ENCODE results near the gene MFSD1. TPM values are rescaled to one million over a fixed set of nuclear protein-coding genes. Genes with fewer than 3 reads are reported as not detected.

MFSD1 gene
- total and polyA plus RNA-seq, 2 of the 4 experiments (the other 2 are of a cell fraction), result 50.4 to 64.2 TPM

GRCh38 chr3:158823426-158823825 lies 21.6 kb downstream of the MFSD1 start:
- no peak overlapping the region for H3K4ac ChIP-seq (ENCODE audit: low read depth, low read length)
- no peaks in the 10 kb centered on the region for H3K27me3 ChIP-seq (ENCODE audit: control insufficient read depth, insufficient read depth, low read length)
- no peak overlapping the region for H3K27ac ChIP-seq (ENCODE audit: insufficient read depth, low read length)
- WGBS, 2 experiments (ENCODE audit: extremely low coverage in 2 of 2, insufficient read length in 1 of 2), result no CpG with 5 or more reads among the region's 4 CpGs
- H2BK20ac ChIP-seq (ENCODE audit: low read depth, low read length), result no peak overlapping the region
- intact Hi-C loops (cut with micrococcal nuclease), result no loop called here
- no peak overlapping the region for H3K56ac ChIP-seq (ENCODE audit: extremely low read depth, insufficient read depth, low read length)
- H2BK5ac ChIP-seq (ENCODE audit: low read depth, low read length, poor library complexity, severe bottlenecking), result no peak overlapping the region
- no peak overlapping the region for H3K18ac ChIP-seq (ENCODE audit: low read depth, low read length)
- dilution Hi-C loops (cut with HindIII; ENCODE audit: low sequenced_read_pairs, unreplicated experiment), result no loop called here
- peaks cover 16% of the 10 kb centered on the region for H3K36me3 ChIP-seq (ENCODE audit: control insufficient read depth, insufficient read depth, low read length)
- H3K9me3 ChIP-seq (ENCODE audit: control insufficient read depth, insufficient read depth, low read length), result no peaks in the 10 kb centered on the region
- in situ Hi-C loops (cut with MboI; ENCODE audit: low sequenced_read_pairs), result no loop called here
- H3K79me1 ChIP-seq (ENCODE audit: low read depth in 1 of 2, low read length in 2 of 2), result no peaks in the 10 kb centered on the region; a peak in 1 of 4 replicates
- H3K4me1 ChIP-seq (ENCODE audit: control insufficient read depth, insufficient read depth, low read length), result no peaks in the 10 kb centered on the region
- ChIA-PET CTCF (no interaction called here), POLR2A (ENCODE audit: unreplicated experiment) (no interaction called here)
- H2BK120ac ChIP-seq (ENCODE audit: low read depth, low read length), result no peak overlapping the region
- H2BK15ac ChIP-seq (ENCODE audit: low read depth, low read length), result no peak overlapping the region
- H2AFZ ChIP-seq (replicated peaks; ENCODE audit: low read length, poor library complexity), result no peak overlapping the region
- H4K91ac ChIP-seq (ENCODE audit: insufficient read depth, low read depth, low read length), result no peak overlapping the region
- no peak overlapping the region for H2AK9ac ChIP-seq (replicated peaks; ENCODE audit: low read depth, low read length, poor library complexity)
- H4K5ac ChIP-seq (ENCODE audit: low read depth, low read length), result no peak overlapping the region
- H3K9ac ChIP-seq (ENCODE audit: low read depth, low read length), result no peak overlapping the region
- no peak for TF ChIP-seq USF2 (IDR thresholded peaks at IDR 0.05; ENCODE audit: low read depth, low read length)
- TF ChIP-seq ELK1 (IDR thresholded peaks at IDR 0.05; ENCODE audit: borderline replicate concordance, low read depth, low read length), result no peak
- TF ChIP-seq FOS (IDR thresholded peaks at IDR 0.05; ENCODE audit: low read depth, low read length), result no peak
- ATAC-seq (ENCODE audit: low read depth) (no peak), DNase-seq (no peak)
- no peaks in the 10 kb centered on the region for H4K20me1 ChIP-seq (ENCODE audit: insufficient read depth, low read length)
- H3K23ac ChIP-seq (ENCODE audit: low read depth, low read length), result no peak overlapping the region
- no peaks in the 10 kb centered on the region for H3K9me1 ChIP-seq (ENCODE audit: insufficient read depth, low read length)
- no peak overlapping the region for H4K8ac ChIP-seq (ENCODE audit: low read depth in 2 of 2, low read length in 2 of 2)
- H3K14ac ChIP-seq (replicated peaks; ENCODE audit: low read depth, low read length), result no peak overlapping the region
- no peak overlapping the region for H3K4me2 ChIP-seq (ENCODE audit: low read depth, low read length)
- BruUV-seq (replicated peaks), result no TSS peak
- no peak overlapping the region for H2AK5ac ChIP-seq (ENCODE audit: low read depth, low read length)
- H3K4me3 ChIP-seq (ENCODE audit: insufficient read depth, low read depth, low read length), result no peak overlapping the region

Measured in IMR-90 (cell line).